Mesodermal cell (in vitro differentiated cells): ENCODE results near the gene TMEM221.
"Not testable (repeated sequence)": the region's sequence is repeated elsewhere in the genome, so short reads cannot be mapped to it uniquely, and the experiment has no call there.

Experiments
- H3K27ac ChIP-seq: 2 replicates; pipeline ENCODE4 v1.7.0; 2013; ENCODE audit warnings: mild to moderate bottlenecking, low read depth, low read length, moderate library complexity; ENCODE audit not compliant: severe bottlenecking
- H3K36me3 ChIP-seq: 2 replicates; pipeline ENCODE4 v1.7.1; 2013; ENCODE audit warnings: mild to moderate bottlenecking, low read length, moderate library complexity; ENCODE audit not compliant: control insufficient read depth, insufficient read depth
- H3K4me1 ChIP-seq: one replicate; pipeline ENCODE4 v1.7.1; 2013; ENCODE audit warnings: mild to moderate bottlenecking, low read length; ENCODE audit not compliant: insufficient read depth, control insufficient read depth, poor library complexity, severe bottlenecking
- H3K4me3 ChIP-seq: 2 replicates; pipeline ENCODE4 v1.7.0; 2013; ENCODE audit warnings: low read length, control low read depth, mild to moderate bottlenecking; ENCODE audit not compliant: insufficient read depth, poor library complexity, severe bottlenecking; ENCODE audit errors: extremely low read depth
- H3K9me3 ChIP-seq: 2 replicates; pipeline ENCODE4 v1.7.1; 2013; ENCODE audit warnings: mild to moderate bottlenecking, low read length, moderate library complexity; ENCODE audit not compliant: control insufficient read depth
- whole genome bisulfite sequencing, 2 experiments: methylation state at CpG; one replicate each; pipeline ENCODE4 v1.1.5; 2013; ENCODE audit warnings: missing lambda C conversion rate in 2 of 2; ENCODE audit not compliant: insufficient coverage in 2 of 2; 5-methylcytosine and 5-hydroxymethylcytosine counted together

Gene TMEM221

DNA sequence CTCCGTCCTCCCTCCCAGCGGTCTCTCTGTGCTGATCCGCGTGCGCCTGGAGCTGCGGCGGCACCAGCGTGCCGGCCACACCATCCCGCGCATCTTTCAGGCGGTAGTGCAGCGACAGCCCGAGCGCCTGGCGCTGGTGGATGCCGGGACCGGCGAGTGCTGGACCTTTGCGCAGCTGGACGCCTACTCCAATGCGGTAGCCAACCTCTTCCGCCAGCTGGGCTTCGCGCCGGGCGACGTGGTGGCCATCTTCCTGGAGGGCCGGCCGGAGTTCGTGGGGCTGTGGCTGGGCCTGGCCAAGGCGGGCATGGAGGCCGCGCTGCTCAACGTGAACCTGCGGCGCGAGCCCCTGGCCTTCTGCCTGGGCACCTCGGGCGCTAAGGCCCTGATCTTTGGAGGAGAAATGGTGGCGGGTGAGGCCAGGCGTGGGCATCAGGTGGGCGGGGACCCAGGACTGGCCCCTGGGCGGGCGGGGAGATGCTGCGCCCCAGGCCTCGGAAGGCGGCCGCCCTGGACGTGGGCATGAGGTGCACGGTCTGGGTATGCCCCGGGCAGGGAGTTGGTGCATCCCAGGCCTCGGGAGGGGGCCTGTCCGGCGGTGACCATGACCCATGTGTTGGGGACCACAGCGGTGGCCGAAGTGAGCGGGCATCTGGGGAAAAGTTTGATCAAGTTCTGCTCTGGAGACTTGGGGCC, 38.2 kb upstream of the TMEM221 start:
- Histone ChIP-seq H3K4me3 (no peak overlapping the region), H3K27ac (no peak overlapping the region), H3K36me3 (no peaks in the 10 kb centered on the region), H3K4me1 (peaks cover 10% of the 10 kb centered on the region), H3K9me3 (no peaks in the 10 kb centered on the region)
- WGBS, 2 experiments = 96 to 98% methylated on average over 51 to 55 of the region's 58 CpGs

DNA sequence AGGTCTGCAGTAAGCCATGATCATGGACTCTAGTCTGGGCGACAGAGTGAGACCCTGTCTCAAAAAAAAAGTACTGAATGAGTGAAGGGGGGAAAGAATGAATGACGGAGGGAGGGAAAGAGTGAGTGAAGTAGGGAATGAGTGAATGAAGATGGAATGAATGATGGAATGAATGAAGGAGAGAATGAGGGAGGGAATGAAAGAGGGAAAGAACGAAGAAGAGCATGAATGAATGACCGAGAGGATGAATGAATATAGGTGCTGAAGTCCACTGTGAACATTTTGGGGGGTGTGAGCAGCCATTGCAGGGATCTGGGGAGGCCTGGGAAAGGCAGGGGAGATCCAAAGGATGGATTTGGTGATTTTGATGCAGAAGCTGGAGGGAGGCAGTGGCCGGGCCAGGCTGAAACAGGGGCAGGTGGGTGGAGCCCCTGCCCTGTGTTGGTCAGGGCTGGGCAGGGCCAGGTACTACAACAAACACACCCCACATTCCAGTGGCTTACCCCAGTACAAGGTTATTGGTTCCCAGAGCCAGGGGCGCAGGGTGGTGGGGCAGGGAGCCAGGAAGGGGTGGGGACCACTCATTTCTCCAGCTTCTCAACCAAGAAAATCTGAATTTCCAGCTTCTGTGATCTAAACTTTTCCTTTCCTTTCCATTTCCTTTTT, 36.2 kb upstream of the TMEM221 start:
- no peaks in the 10 kb centered on the region for H3K9me3 ChIP-seq
- no peaks in the 10 kb centered on the region for H3K36me3 ChIP-seq
- no peak overlapping the region for H3K27ac ChIP-seq
- peaks cover 8% of the 10 kb centered on the region for H3K4me1 ChIP-seq
- H3K4me3 ChIP-seq = no peak overlapping the region
- WGBS, 2 experiments = 96% methylated on average over 4 of the region's 6 CpGs

DNA sequence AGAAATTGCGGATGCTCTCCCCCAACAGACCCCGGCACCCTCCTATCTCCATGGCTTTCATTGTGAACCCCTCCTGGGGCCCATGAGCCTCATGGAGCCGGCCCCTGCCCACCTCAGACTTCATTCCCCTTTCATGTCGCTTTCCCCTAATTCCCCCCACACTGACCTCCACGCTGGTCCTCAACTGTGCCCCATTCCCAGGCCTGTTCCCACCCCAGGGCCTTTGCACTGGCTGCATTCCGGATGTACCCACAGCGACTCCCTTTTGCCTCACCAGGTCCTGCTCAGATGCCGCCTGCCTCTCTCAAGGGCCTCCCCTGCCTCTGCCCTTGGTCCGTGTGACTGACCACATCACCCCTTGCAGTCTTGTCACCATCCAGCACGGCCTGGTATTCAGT, 35.1 kb upstream of the TMEM221 start:
- Histone ChIP-seq H3K9me3 (no peaks in the 10 kb centered on the region), H3K4me3 (no peak overlapping the region), H3K4me1 (peaks cover 5% of the 10 kb centered on the region), H3K27ac (no peak overlapping the region), H3K36me3 (no peaks in the 10 kb centered on the region)
- 84 to 91% methylated on average over 9 of the region's 10 CpGs for WGBS, 2 experiments

DNA sequence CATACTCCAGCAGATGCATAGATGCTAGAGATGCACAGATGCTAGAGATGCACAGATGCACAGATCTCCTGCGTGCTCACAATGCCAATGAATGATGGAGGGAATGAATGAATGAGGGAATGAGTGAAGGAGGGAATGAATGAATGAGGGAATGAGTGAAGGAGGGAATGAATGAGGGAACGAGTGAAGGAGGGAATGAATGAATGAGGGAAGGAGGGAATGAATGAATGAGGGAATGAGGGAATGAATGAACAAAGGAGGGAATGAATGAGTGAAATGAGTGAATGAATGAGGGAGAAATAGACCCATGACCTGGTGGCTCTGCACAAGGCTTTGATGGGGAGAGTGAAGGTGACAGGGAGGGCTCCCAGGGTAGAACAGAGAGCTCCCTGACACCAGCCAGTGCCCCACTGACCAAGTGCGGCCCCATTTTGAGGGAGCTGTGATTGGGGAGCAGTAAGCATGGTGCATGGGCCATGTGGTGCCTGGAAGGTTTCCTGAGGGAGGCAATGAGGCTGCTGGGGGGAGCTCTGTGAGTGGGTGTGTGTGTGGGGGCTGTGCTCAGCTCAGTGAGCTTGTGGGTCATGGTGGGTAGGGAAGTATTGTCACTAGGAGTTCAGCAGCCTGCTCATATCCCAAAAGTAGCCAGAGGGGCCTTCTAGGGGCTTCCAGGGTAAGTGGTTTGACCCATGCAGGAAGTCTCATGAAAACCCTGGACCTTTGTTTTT, 34.6 kb upstream of the TMEM221 start:
- Histone ChIP-seq H3K36me3 (no peaks in the 10 kb centered on the region), H3K4me3 (no peak overlapping the region), H3K4me1 (no peaks in the 10 kb centered on the region), H3K9me3 (no peaks in the 10 kb centered on the region), H3K27ac (no peak overlapping the region)
- 93 to 94% methylated on average over 3 of the region's 3 CpGs for WGBS, 2 experiments

DNA sequence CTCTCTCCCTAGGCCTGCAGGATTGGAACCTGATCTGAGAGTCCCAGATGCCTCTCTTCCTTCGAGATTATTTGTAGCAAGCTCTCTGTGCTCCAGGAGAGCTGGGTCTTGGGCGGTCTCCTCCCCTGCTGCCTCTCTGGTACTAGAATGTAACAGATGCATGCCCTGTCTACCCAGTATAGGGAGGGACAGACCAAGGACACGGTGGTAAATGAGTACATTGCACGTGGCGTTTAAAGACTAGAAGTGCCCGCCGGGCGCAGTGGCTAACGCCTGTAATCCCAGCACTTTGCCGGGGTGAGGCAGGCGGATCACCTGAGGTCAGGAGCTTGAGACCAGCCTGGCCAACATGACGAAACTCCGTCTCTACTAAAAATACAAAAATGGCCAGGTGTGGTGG, 33.5 kb upstream of the TMEM221 start:
- H3K36me3 ChIP-seq = no peaks in the 10 kb centered on the region
- 87 to 92% methylated on average over 13 of the region's 13 CpGs for WGBS, 2 experiments
- no peaks in the 10 kb centered on the region for H3K4me1 ChIP-seq

DNA sequence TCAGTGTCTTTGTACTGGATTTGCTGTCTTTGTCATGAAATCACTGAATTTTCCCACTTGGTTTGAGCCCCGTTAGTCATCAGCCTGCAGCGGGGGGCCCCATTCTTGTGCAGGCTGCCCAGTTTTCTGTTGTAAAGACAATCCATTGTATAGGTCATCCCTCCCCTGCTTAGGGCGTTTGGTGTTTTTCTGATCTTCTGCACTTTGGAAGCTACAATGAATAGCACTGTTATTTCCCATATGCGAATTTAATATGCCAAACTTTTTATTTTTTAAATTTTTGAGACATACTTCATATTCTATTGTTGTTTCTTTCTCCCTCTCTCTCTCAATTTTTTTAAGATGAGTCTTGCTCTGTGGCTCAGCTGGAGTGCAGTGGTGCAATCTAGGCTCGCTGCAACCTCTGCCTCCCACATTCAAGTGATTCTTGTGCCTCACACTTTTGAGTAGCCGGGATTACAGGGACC, 30.9 kb upstream of the TMEM221 start:
- no peak overlapping the region for H3K27ac ChIP-seq
- no peak overlapping the region for H3K4me3 ChIP-seq
- peaks cover 6% of the 10 kb centered on the region for H3K4me1 ChIP-seq
- WGBS, 2 experiments = 64 to 69% methylated on average over 2 to 3 of the region's 6 CpGs
- H3K9me3 ChIP-seq = no peaks in the 10 kb centered on the region
- no peaks in the 10 kb centered on the region for H3K36me3 ChIP-seq

More for the DNA sequence above, 33.5 kb upstream of the TMEM221 start:
- Histone ChIP-seq H3K4me3 (no peak overlapping the region), H3K27ac (no peak overlapping the region), H3K9me3 (no peaks in the 10 kb centered on the region)

DNA sequence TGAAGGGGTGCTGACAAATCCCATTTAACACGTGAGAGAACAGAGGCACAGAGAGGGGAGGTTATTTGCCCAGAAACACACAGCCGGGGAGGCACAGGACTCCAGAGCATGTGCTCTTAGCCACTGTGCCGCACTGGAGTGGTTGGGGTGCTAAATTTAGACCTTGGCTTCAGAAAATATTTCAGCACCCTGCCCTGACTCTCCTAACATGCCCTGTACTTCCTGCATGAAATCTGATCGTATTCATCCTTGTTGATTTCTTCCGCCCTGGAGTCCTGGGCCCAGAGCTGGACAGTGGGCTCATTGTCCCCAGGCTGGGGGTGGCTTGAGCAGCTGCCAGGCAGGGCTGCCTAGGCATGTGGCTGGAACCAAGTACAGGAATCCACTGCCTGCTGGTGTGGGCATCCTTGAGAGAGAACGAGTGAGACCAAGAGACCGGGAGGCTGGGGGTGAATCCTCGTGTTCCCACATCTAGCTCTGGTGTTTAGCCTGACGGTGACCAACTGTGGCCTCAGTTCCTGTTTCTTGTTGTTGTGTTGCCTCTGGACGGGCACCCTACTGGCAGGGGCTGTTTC, 27.2 kb upstream of the TMEM221 start:
- no peak overlapping the region for H3K27ac ChIP-seq
- no peak overlapping the region for H3K4me3 ChIP-seq
- peaks cover 13% of the 10 kb centered on the region for H3K4me1 ChIP-seq
- no peaks in the 10 kb centered on the region for H3K9me3 ChIP-seq
- 90 to 91% methylated on average over 10 of the region's 10 CpGs for WGBS, 2 experiments
- H3K36me3 ChIP-seq = no peaks in the 10 kb centered on the region

DNA sequence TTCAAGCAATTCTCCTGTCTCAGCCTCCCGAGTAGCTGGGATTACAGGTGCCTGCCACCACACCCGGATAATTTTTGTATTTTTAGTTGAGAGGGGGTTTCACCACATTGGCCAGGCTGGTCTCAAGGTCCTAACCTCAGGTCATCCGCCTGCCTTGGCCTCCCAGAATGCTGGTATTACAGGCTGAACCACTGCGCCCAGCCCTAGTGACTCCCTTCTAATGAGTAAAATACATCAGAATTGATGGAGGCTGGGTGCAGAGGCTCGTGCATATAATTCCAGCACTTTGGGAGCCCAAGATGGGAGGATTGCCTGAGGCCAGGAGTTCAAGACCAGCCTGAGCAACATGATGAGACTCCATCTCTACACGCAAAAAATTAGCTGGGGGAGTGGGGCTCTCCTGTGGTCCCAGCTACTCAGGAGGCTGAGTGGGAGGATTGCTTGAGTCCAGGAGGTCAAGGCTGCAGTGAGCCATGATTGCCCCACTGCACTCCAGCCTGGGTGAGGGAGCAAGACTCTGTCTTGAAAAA, 26.6 kb upstream of the TMEM221 start:
- WGBS, 2 experiments = 80 to 89% methylated on average over 4 to 5 of the region's 6 CpGs

DNA sequence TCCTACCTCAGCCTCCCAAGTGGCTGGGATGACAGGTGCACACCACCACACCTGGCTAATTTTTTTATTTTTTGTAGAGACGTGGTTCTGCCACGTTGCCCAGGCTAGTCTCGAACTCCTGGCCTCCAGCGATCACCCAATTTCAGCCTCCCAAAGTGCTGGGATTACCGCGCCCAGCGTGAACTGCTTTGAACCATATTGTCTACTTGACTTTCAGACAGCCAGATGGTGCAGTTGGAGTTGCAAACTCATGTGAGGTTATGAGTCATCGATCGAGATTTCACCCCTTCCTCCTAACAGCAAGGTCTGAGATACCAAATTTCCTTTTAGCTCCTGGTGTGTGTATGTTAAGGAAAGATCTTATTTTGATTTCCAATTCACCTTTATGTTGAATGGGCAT, 24.6 kb upstream of the TMEM221 start:
- WGBS, 2 experiments = 91 to 96% methylated on average over 7 of the region's 9 CpGs
- H3K4me1 ChIP-seq = peaks cover 23% of the 10 kb centered on the region
- no peaks in the 10 kb centered on the region for H3K36me3 ChIP-seq
- H3K27ac ChIP-seq = no peak overlapping the region
- no peak overlapping the region for H3K4me3 ChIP-seq
- H3K9me3 ChIP-seq = no peaks in the 10 kb centered on the region

More for the DNA sequence above, 26.6 kb upstream of the TMEM221 start:
- not testable (repeated sequence) for H3K27ac ChIP-seq, H3K4me3 ChIP-seq, H3K9me3 ChIP-seq, H3K36me3 ChIP-seq
- peaks cover 13% of the 10 kb centered on the region for H3K4me1 ChIP-seq

DNA sequence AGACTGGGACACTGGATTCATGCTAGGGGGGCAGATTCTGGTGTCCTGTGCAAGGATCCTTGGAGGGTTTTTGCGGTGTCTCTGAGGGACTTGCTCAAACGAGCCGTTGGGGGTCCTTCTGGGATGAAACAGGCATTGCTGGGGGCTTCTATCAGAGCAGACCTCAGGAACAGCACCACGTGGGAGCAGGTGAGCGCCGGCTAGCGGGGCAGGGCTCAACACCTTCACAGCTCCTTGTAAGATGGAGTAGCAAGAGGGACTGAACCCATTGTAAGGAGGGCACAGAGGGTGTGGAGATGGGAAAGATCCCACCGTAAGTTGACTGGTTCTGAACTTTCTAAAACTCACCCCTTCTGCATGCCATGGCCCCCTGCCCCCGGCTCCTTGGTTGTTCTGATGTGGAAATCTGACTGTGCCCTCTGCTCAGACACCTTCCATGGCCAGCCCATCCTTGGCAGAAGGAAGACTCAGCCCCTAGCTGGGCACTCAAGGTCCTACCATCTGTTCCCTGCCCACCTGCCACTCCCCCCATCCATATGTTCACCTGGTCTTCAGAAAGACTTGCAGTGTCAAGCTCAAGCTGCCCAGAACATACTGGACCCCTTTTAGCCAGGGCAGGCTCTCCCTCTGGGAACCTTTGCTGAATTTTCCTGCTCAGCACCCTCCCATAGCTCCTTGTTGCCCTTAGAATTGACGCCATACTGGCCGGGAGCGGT, 23.1 kb upstream of the TMEM221 start:
- Histone ChIP-seq H3K36me3 (no peaks in the 10 kb centered on the region), H3K9me3 (no peaks in the 10 kb centered on the region), H3K4me3 (peak overlapping the region; percentile 63), H3K27ac (no peak overlapping the region), H3K4me1 (peaks cover 23% of the 10 kb centered on the region)
- WGBS, 2 experiments = 54 to 62% methylated on average over 8 to 9 of the region's 12 CpGs
